Stimulated activated CD8-positive, alpha-beta memory T cell treated with anti-CD3 and anti-CD28 coated beads, Interleukin-7, amount 100 ng/mL, for 1 hour (primary cell): Measurements from ENCODE around the gene RIPOR1.
A peak's percentile ranks its signal among the peaks of the same experiment; 100 is the strongest.
"Not testable (repeated sequence)": the region's sequence is repeated elsewhere in the genome, so short reads cannot be mapped to it uniquely, and the experiment has no call there.

ENCODE experiments used
- DNase-seq, 2 donors: peaks; one replicate each; pipeline ENCODE4 v3.0.0-alpha.2; 2020; ENCODE audit warnings: low read depth in 2 of 2

RIPOR1 gene

GRCh38 chr16:67528222-67528869 is at the start of gene RIPOR1:
Gene RIPOR1, plus strand, starts transcription at chr16:67528829. Its CDS starts 9,618 bp downstream, at chr16:67538447.
- DNase-seq = no peak

GRCh38 chr16:67480833-67481560 is 47.6 kb upstream of the RIPOR1 start, which contains the start of gene ATP6V0D1:
Gene ATP6V0D1, minus strand, starts transcription at chr16:67481157. Its CDS starts 71 bp downstream, at chr16:67481086.
- DNase-seq = peak; percentile 98 to 99

- DNase-seq = no peak
These were observed 46.9 kb upstream of the RIPOR1 start for GRCh38 chr16:67481561-67482232.

GRCh38 chr16:67482233-67482924 is 46.2 kb upstream of the RIPOR1 start:
- DNase-seq = no peak

- DNase-seq = no peak
These were observed 45.5 kb upstream of the RIPOR1 start, which contains the start of gene AGRP for GRCh38 chr16:67483150-67483549. Gene AGRP, minus strand, starts transcription at chr16:67483547. Its CDS starts 149 bp downstream, at chr16:67483398.

GRCh38 chr16:67483731-67484525 is 44.7 kb upstream of the RIPOR1 start:
- no peak for DNase-seq

GRCh38 chr16:67486805-67487204 is 41.8 kb upstream of the RIPOR1 start:
- no peak for DNase-seq

GRCh38 chr16:67487561-67487960 is 41.1 kb upstream of the RIPOR1 start:
- DNase-seq = not testable (repeated sequence)

- DNase-seq = no peak
These were observed 39.1 kb upstream of the RIPOR1 start for GRCh38 chr16:67489401-67490083.

- DNase-seq = no peak
These were observed 38.1 kb upstream of the RIPOR1 start for GRCh38 chr16:67490335-67491096.

- DNase-seq = no peak
These were observed 29.5 kb upstream of the RIPOR1 start for GRCh38 chr16:67499106-67499505.

GRCh38 chr16:67504031-67505021 is 24.3 kb upstream of the RIPOR1 start:
- DNase-seq = no peak

- DNase-seq = no peak
These were observed 22.2 kb upstream of the RIPOR1 start for GRCh38 chr16:67506468-67506867.

GRCh38 chr16:67509016-67509415 is 19.6 kb upstream of the RIPOR1 start:
- DNase-seq = no peak

- DNase-seq = not testable (repeated sequence)
These were observed 14.7 kb upstream of the RIPOR1 start for GRCh38 chr16:67513892-67514291.

- peak; percentile 55 to 62 for DNase-seq
These were observed 14.2 kb upstream of the RIPOR1 start for GRCh38 chr16:67514382-67514828.

GRCh38 chr16:67516296-67517154 is 12.1 kb upstream of the RIPOR1 start:
- no peak for DNase-seq

- no peak for DNase-seq
These were observed 11.5 kb upstream of the RIPOR1 start for GRCh38 chr16:67517155-67517445.
